HepG2 (cell line): ENCODE results near the gene ELMOD3. TPM values are rescaled to one million over a fixed set of nuclear protein-coding genes. Genes with fewer than 3 reads are reported as not detected.
A peak's percentile ranks its signal among the peaks of the same experiment; 100 is the strongest.

Experiments used
- ATF4 ChIP-seq, 2 experiments: fragments of 450-650 bp in 1 of 2; sonication (generic) in 1 of 2; formaldehyde crosslinking; IDR thresholded peaks; 2 replicates each; pipeline versions ENCODE4 v1.5.0 to v1.8.0; 2020 to 2022; ENCODE audit warnings: mild to moderate bottlenecking in 1 of 2, missing genetic modification reagents in 1 of 2
- DMTF1 ChIP-seq: sonication (generic); formaldehyde crosslinking; IDR thresholded peaks from 2 replicates; pipeline ENCODE4 v1.4.0; 2020; ENCODE audit warnings: mild to moderate bottlenecking, missing genetic modification reagents
- ELF3 ChIP-seq: IDR thresholded peaks from 2 replicates; pipeline ENCODE4 v1.6.1; 2016; ENCODE audit warnings: missing genetic modification reagents, missing compliant biosample characterization
- NFAT5 ChIP-seq: sonication (generic); formaldehyde crosslinking; IDR thresholded peaks from 2 replicates; pipeline ENCODE4 v1.4.0; 2020; ENCODE audit warnings: missing genetic modification reagents
- STAT6 ChIP-seq: sonication (generic); formaldehyde crosslinking; IDR thresholded peaks from 2 replicates; pipeline ENCODE4 v1.4.0; 2020; ENCODE audit warnings: missing genetic modification reagents, mild to moderate bottlenecking, borderline replicate concordance
- SUZ12 ChIP-seq: fragments of 150-350 bp; IDR thresholded peaks from 2 replicates; pipeline ENCODE4 v1.6.1; 2014; ENCODE audit warnings: low read depth, low read length
- ZFP41 ChIP-seq: sonication (generic); formaldehyde crosslinking; IDR thresholded peaks from 2 replicates; pipeline ENCODE4 v1.4.0; 2020; ENCODE audit warnings: mild to moderate bottlenecking, missing genetic modification reagents, borderline replicate concordance
- ZNF367 ChIP-seq: sonication (generic); formaldehyde crosslinking; IDR thresholded peaks from 2 replicates; pipeline ENCODE4 v1.4.0; 2020; ENCODE audit warnings: missing genetic modification reagents, borderline replicate concordance
- ZNF44 ChIP-seq: sonication (generic); formaldehyde crosslinking; IDR thresholded peaks from 2 replicates; pipeline ENCODE4 v1.5.1; 2020; ENCODE audit warnings: mild to moderate bottlenecking, missing genetic modification reagents
- polyA plus RNA-seq, 8 experiments: library from polyadenylated mRNA; depleted of rRNA in 3 of 8; stranded (reverse) in 7 of 8; unstranded in 1 of 8; fragments of >200 nt; fragmentation: Illumina TruSeq in 4 of 8; extraction: Trizol in 4 of 8; gene quantifications; 2 replicates each; pipeline versions ENCODE4 v1.2.1 to v1.2.3, GENCODE V29; 2011 to 2016; ENCODE audit warnings: low read depth in 4 of 8, missing spikeins in 1 of 8, mixed read lengths in 1 of 8; ENCODE audit not compliant: insufficient read depth in 1 of 8
- total RNA-seq, 5 experiments: library from RNA; depleted of rRNA; stranded (reverse); fragments of >200 nt; fragmentation: Illumina TruSeq; extraction: Trizol; gene quantifications; 2 replicates each; pipeline ENCODE4 v1.2.3, GENCODE V29; 2016; ENCODE audit warnings: low read depth in 1 of 5

ELMOD3 gene
- total and polyA plus RNA-seq, 2 of the 13 experiments (the other 11 are each of a cell fraction or from before 2014, with no cell fraction given): 13.3 to 19.5 TPM

DNA sequence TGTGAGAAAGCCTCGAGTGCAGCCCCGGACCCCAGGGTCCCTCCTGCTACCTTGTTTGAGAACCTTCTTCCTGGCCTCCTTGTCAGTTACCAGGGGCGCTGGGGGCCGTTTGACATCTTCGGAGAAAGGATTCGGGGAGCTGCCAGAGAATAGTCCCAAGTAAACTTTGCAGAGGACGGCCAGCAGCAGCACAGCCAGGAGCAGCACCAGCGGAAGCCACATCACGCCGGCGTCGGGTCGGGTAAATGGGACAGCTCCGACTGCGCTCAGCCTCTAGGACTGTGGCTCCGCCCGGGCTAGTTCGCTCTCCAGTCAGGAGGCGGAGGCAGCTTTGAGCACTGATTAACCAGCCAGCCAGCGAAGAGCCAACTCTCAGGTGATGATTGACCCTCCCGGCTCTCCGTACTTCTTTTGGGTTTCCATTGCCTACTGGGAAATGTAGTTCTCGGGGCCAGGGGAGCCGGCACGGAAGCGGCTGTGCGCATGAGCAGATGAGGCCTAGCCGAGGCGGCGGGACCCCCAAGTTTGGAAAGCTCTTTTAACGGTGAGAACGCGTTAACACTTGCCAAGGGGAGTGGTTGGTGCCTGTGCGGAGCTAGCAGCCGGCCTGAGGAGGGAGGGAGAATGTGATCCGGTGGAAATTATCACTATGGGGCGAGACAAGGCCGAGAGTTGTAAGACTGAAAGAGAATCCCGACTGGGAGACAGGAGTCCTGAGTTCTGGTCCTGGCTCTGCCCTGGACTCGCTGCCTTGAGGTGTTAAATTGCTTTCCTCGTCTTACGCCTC, at the start of gene ELMOD3, which contains the start of gene RETSAT (continued):
- 0 out of 2 replicates have a peak, but pooled peaks have one; percentile 68 for TF ChIP-seq DMTF1 (CRISPR knock-in tag)
- TF ChIP-seq ELF3 (CRISPR knock-in tag): peak; percentile 56; the same call in 1 of the 2 replicates
- peak; percentile 85; the same call in 1 of the 2 replicates for TF ChIP-seq STAT6 (CRISPR knock-in tag)
- TF ChIP-seq SUZ12: peak; percentile 82
- peak in 1 of 2 experiments; percentile 25; a peak in 1 of 4 replicates for TF ChIP-seq ATF4 (CRISPR knock-in tag; IDR thresholded peaks at IDR 0.05)
- TF ChIP-seq ZNF367 (CRISPR knock-in tag): 0 out of 2 replicates have a peak, but pooled peaks have one; percentile 77
- no peak; the same call in none of the 2 replicates for TF ChIP-seq NFAT5
- TF ChIP-seq ZNF44 (CRISPR knock-in tag): peak; percentile 35; the same call in 1 of the 2 replicates
- TF ChIP-seq ZFP41 (CRISPR knock-in tag): peak; percentile 71; the same call in 1 of the 2 replicates
